H9 (cell line): ENCODE results near the gene LILRB3. TPM values are rescaled to one million over a fixed set of nuclear protein-coding genes. Genes with fewer than 3 reads are reported as not detected.
A peak's percentile ranks its signal among the peaks of the same experiment; 100 is the strongest.

Source experiments
- DNase-seq: peaks from one replicate; pipeline ENCODE4 v3.0.0-alpha.2; 2017
- H2AFZ ChIP-seq: one replicate; pipeline ENCODE4 v1.6.1; 2013; ENCODE audit warnings: mild to moderate bottlenecking, low read length, control low read depth, moderate library complexity
- H2AK5ac ChIP-seq: 2 replicates; pipeline ENCODE4 v1.6.1; 2013; ENCODE audit warnings: low read length, control low read depth, mixed read lengths; ENCODE audit not compliant: insufficient read length
- H2BK120ac ChIP-seq: one replicate; pipeline ENCODE4 v1.6.1; 2013; ENCODE audit warnings: low read depth, mild to moderate bottlenecking, low read length, control low read depth, inconsistent platforms; ENCODE audit not compliant: poor library complexity, severe bottlenecking
- H2BK12ac ChIP-seq: 2 replicates; pipeline ENCODE4 v1.6.1; 2013; ENCODE audit warnings: low read length, control low read depth, mixed read lengths, low read depth; ENCODE audit not compliant: insufficient read length
- H2BK15ac ChIP-seq: 2 replicates; pipeline ENCODE4 v1.6.1; 2013; ENCODE audit warnings: low read depth, low read length, control low read depth
- H2BK20ac ChIP-seq: one replicate; pipeline ENCODE4 v1.6.1; 2013; ENCODE audit warnings: low read depth, mild to moderate bottlenecking, low read length, control low read depth, inconsistent platforms; ENCODE audit not compliant: poor library complexity, severe bottlenecking
- H2BK5ac ChIP-seq: 2 replicates; pipeline ENCODE4 v1.6.1; 2013; ENCODE audit warnings: low read length, control low read depth, mixed read lengths; ENCODE audit not compliant: insufficient read length
- H3K14ac ChIP-seq: 2 replicates; pipeline ENCODE4 v1.6.1; 2013; ENCODE audit warnings: low read length, control low read depth; ENCODE audit not compliant: insufficient read depth
- H3K18ac ChIP-seq: 2 replicates; pipeline ENCODE4 v1.6.1; 2013; ENCODE audit warnings: low read depth, mild to moderate bottlenecking, mixed read lengths, low read length, control low read depth; ENCODE audit not compliant: insufficient read length
- H3K23ac ChIP-seq: 2 replicates; pipeline ENCODE4 v1.6.1; 2013; ENCODE audit warnings: low read length, control low read depth, mixed read lengths, low read depth; ENCODE audit not compliant: insufficient read length
- H3K23me2 ChIP-seq: 2 replicates; pipeline ENCODE4 v1.6.1; 2013; ENCODE audit warnings: low read depth, mild to moderate bottlenecking, mixed read lengths, low read length, control low read depth; ENCODE audit not compliant: insufficient read length, poor library complexity, severe bottlenecking
- H3K27ac ChIP-seq: 2 replicates; pipeline ENCODE4 v1.5.1; 2013; ENCODE audit warnings: low read length, control low read depth, mixed read lengths, low read depth; ENCODE audit not compliant: insufficient read length
- H3K27me3 ChIP-seq: 2 replicates; pipeline ENCODE4 v1.6.1; 2013; ENCODE audit warnings: low read length, control low read depth, inconsistent platforms; ENCODE audit not compliant: insufficient read depth
- H3K4ac ChIP-seq: 2 replicates; pipeline ENCODE4 v1.6.1; 2013; ENCODE audit warnings: low read depth, mild to moderate bottlenecking, control low read depth, inconsistent platforms, low read length, moderate library complexity
- H3K4me1 ChIP-seq: 2 replicates; pipeline ENCODE4 v1.6.1; 2013; ENCODE audit warnings: low read length, control low read depth, inconsistent platforms; ENCODE audit not compliant: insufficient read depth
- H3K4me2 ChIP-seq: 2 replicates; pipeline ENCODE4 v1.6.1; 2013; ENCODE audit warnings: low read length, control low read depth, mixed read lengths; ENCODE audit not compliant: insufficient read length, insufficient read depth
- H3K56ac ChIP-seq: 2 replicates; pipeline ENCODE4 v1.6.1; 2013; ENCODE audit warnings: low read depth, mild to moderate bottlenecking, mixed read lengths, low read length, control low read depth; ENCODE audit not compliant: insufficient read length
- H3K79me1 ChIP-seq: 2 replicates; pipeline ENCODE4 v1.6.1; 2013; ENCODE audit warnings: low read depth, mild to moderate bottlenecking, moderate library complexity, low read length, control low read depth, inconsistent platforms; ENCODE audit not compliant: insufficient read depth, poor library complexity, severe bottlenecking
- H3K79me2 ChIP-seq: 2 replicates; pipeline ENCODE4 v1.6.1; 2013; ENCODE audit warnings: low read length, control low read depth, inconsistent platforms; ENCODE audit not compliant: insufficient read depth
- H3K9ac ChIP-seq: 2 replicates; pipeline ENCODE4 v1.6.1; 2013; ENCODE audit warnings: low read length, control low read depth, mixed read lengths; ENCODE audit not compliant: insufficient read length; ENCODE audit errors: extremely low read depth
- H3K9me3 ChIP-seq: one replicate; pipeline ENCODE4 v1.6.1; 2013; ENCODE audit warnings: low read depth, low read length, inconsistent platforms; ENCODE audit not compliant: control insufficient read depth
- H3T11ph ChIP-seq: one replicate; pipeline ENCODE4 v1.6.1; 2013; ENCODE audit warnings: mild to moderate bottlenecking, low read length, control low read depth, inconsistent platforms
- H4K20me1 ChIP-seq: one replicate; pipeline ENCODE4 v1.6.1; 2013; ENCODE audit not compliant: control insufficient read depth, insufficient read length, insufficient read depth
- H4K5ac ChIP-seq: 2 replicates; pipeline ENCODE4 v1.6.1; 2013; ENCODE audit warnings: low read depth, mild to moderate bottlenecking, mixed read lengths, low read length, control low read depth; ENCODE audit not compliant: insufficient read length
- H4K8ac ChIP-seq: replicated peaks from 2 replicates; pipeline ENCODE4 v1.6.1; 2013; ENCODE audit warnings: low read length, control low read depth, mixed read lengths, low read depth; ENCODE audit not compliant: insufficient read length
- H4K91ac ChIP-seq: 2 replicates; pipeline ENCODE4 v1.6.1; 2013; ENCODE audit warnings: low read depth, mild to moderate bottlenecking, moderate library complexity, mixed read lengths, low read length, control low read depth; ENCODE audit not compliant: insufficient read length
- H3K27ac Mint-ChIP-seq, 3 experiments: 2 replicates in 2 of 3; 3 replicates in 1 of 3; pipeline ENCODE4 v1.8.0; 2020 to 2021; ENCODE audit warnings: mixed read lengths in 3 of 3, mild to moderate bottlenecking in 1 of 3, moderate library complexity in 1 of 3
- H3K27me3 Mint-ChIP-seq: 2 replicates; pipeline ENCODE4 v1.8.0; 2021; ENCODE audit warnings: low read depth, mild to moderate bottlenecking, moderate library complexity, mixed read lengths
- H3K36me3 Mint-ChIP-seq, 3 experiments: 2 replicates in 2 of 3; 3 replicates in 1 of 3; pipeline ENCODE4 v1.8.0; 2020 to 2021; ENCODE audit warnings: low read depth in 3 of 3, mixed read lengths in 3 of 3; ENCODE audit not compliant: insufficient read depth in 1 of 3
- H3K4me1 Mint-ChIP-seq, 2 experiments: 2 replicates each; pipeline ENCODE4 v1.8.0; 2020; ENCODE audit warnings: mixed read lengths in 2 of 2
- H3K4me3 Mint-ChIP-seq, 2 experiments: 2 replicates in 1 of 2; 3 replicates in 1 of 2; pipeline ENCODE4 v1.8.0; 2020 to 2021; ENCODE audit warnings: mild to moderate bottlenecking in 2 of 2, mixed read lengths in 2 of 2, moderate library complexity in 1 of 2
- H3K9me3 Mint-ChIP-seq, 2 experiments: 2 replicates in 1 of 2; 3 replicates in 1 of 2; pipeline ENCODE4 v1.8.0; 2020; ENCODE audit warnings: mild to moderate bottlenecking in 2 of 2, mixed read lengths in 2 of 2, moderate library complexity in 1 of 2
- WGBS: extraction: QIAGEN DNeasy Blood & Tissue Kit; methylation state at CpG from one replicate; pipeline ENCODE4 v1.1.7; 2013; ENCODE audit warnings: missing lambda C conversion rate, low lambda C conversion rate, mixed read lengths; ENCODE audit not compliant: insufficient read length; ENCODE audit errors: extremely low coverage; 5-methylcytosine and 5-hydroxymethylcytosine counted together
- total RNA-seq: library from RNA; stranded (reverse); gene quantifications from 2 replicates; pipeline ENCODE4 v1.2.1, GENCODE V29; 2021
- TF ChIP-seq, protein P1 (sequence below): fragments of 200-600 bp; sonication (generic); conservative IDR thresholded peaks from 3 replicates; pipeline ENCODE4 v1.8.0; 2021; ENCODE audit warnings: antibody characterized with exemption, mild to moderate bottlenecking

The LILRB3 gene
- total RNA-seq, 1 experiment from 2014 or later = not detected

DNA sequence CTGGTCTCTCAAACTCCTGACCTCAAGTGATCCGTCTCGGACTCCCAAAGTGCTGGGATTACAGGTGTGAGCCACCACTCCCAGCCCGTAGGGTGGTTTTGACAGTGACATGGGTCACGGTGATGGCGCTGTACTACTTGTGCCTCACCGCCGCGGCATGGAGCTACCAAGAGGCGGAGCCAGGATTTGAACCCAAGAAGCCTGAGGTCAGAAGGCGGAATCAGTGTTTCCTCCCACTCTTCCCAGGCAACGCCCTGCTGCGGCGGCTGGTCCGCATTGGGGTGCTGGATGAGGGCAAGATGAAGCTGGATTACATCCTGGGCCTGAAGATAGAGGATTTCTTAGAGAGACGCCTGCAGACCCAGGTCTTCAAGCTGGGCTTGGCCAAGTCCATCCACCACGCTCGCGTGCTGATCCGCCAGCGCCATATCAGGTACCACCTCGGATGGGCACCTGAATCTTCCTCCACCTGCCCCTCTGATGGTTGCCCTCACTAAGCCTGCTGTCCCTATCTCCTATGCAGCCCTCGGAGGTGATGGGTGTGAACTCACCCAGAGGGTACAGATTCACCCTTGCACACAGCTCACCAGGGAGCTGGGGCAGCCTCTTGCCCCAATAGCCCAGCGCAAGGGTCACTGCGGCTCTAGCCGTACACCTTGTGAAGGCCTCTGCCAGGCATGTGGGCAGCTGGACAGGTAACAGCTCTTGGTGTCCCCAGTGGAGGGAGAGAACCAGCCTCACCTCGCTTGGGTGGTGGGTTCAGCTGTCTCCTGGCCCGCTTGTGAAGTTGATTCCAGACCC, 16.6 kb downstream of the LILRB3 start:
- no peaks in the 10 kb centered on the region for H3K9me3 ChIP-seq
- Mint-ChIP-seq H3K27ac (peak overlapping the region in 1 of 3 experiments; percentile 66; a peak in 1 of 7 replicates), H3K4me3 (peak overlapping the region in 1 of 2 experiments; percentile 12; a peak in 2 of 5 replicates), H3K9me3 (no peaks in the 10 kb centered on the region), H3K27me3 (peaks cover under 1% of the 10 kb centered on the region), H3K36me3 (peaks cover 78 to 85% (median 80%) of the 10 kb centered on the region in 3 experiments), H3K4me1 (peaks cover 49 to 69% of the 10 kb centered on the region in 2 experiments)
- no peak overlapping the region for H3K23ac ChIP-seq
- H3K4ac ChIP-seq = no peak overlapping the region
- H3K4me1 ChIP-seq = peaks cover 3% of the 10 kb centered on the region
- no peak overlapping the region for H2AK5ac ChIP-seq
- no CpG with 5 or more reads among the region's 27 CpGs for WGBS
- no peaks in the 10 kb centered on the region for H3K27me3 ChIP-seq
- peaks cover 3% of the 10 kb centered on the region for H4K20me1 ChIP-seq
- no peak overlapping the region for H4K5ac ChIP-seq
- H3K56ac ChIP-seq = no peak overlapping the region
- TF ChIP-seq, protein P1, sequence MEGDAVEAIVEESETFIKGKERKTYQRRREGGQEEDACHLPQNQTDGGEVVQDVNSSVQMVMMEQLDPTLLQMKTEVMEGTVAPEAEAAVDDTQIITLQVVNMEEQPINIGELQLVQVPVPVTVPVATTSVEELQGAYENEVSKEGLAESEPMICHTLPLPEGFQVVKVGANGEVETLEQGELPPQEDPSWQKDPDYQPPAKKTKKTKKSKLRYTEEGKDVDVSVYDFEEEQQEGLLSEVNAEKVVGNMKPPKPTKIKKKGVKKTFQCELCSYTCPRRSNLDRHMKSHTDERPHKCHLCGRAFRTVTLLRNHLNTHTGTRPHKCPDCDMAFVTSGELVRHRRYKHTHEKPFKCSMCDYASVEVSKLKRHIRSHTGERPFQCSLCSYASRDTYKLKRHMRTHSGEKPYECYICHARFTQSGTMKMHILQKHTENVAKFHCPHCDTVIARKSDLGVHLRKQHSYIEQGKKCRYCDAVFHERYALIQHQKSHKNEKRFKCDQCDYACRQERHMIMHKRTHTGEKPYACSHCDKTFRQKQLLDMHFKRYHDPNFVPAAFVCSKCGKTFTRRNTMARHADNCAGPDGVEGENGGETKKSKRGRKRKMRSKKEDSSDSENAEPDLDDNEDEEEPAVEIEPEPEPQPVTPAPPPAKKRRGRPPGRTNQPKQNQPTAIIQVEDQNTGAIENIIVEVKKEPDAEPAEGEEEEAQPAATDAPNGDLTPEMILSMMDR = no peak
- no peak overlapping the region for H3K18ac ChIP-seq
- no peak for DNase-seq
- H3K9ac ChIP-seq = no peak overlapping the region
- no peak overlapping the region for H3K4me2 ChIP-seq
- H4K91ac ChIP-seq = no peak overlapping the region
- H2BK5ac ChIP-seq = no peak overlapping the region
- peaks cover 5% of the 10 kb centered on the region for H3K23me2 ChIP-seq
- H2BK15ac ChIP-seq = no peak overlapping the region
- H3K14ac ChIP-seq = no peak overlapping the region
- peaks cover 6% of the 10 kb centered on the region for H3K79me1 ChIP-seq
- no peak overlapping the region for H3T11ph ChIP-seq
- H2BK12ac ChIP-seq = no peak overlapping the region
- no peak overlapping the region for H4K8ac ChIP-seq
- no peak overlapping the region for H2BK20ac ChIP-seq
- H3K79me2 ChIP-seq = peaks cover 34% of the 10 kb centered on the region
- no peak overlapping the region for H3K27ac ChIP-seq
- H2BK120ac ChIP-seq = no peak overlapping the region
- H2AFZ ChIP-seq = no peak overlapping the region
